ENCODE results near the gene CYP2J2. TPM values are rescaled to one million over a fixed set of nuclear protein-coding genes. Genes with fewer than 3 reads are reported as not detected.

The CYP2J2 gene
- polyA plus RNA-seq, 2 of the 4 experiments (the other 2 are of a cell fraction) = 0.09 to 0.13 TPM

DNA sequence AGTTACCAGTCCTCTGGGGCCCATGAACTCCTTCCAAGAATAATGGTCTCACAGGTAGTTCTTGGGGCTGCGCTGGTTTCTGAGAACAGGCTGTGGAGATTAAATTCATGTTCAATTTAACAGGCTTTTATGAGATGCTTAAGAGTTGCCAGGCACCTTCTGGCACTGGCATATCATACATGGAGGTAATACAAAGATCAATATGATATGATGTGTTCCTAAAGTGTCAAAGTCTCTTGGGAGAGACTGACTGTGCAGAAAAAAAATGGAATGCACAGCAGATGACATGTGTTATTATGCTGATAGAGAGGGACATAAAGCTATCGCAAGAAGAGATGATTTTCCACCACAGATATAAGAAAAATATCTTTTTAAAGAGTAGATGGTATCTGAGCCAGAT is 6.8 kb downstream of the CYP2J2 start:
- DNase-seq (ENCODE audit: low read depth in 1 of 2, low spot score in 1 of 2) = no peak
- H3K4me3 ChIP-seq = no peak overlapping the region
- H3K9me3 ChIP-seq = peaks cover 3% of the 10 kb centered on the region; the same call in 1 of the 3 replicates
- ATAC-seq = no peak
- CTCF ChIA-PET = no interaction called here
- no peaks in the 10 kb centered on the region for H3K4me1 ChIP-seq
- no peak for TF ChIP-seq HOXB13 (CRISPR knock-in tag; IDR thresholded peaks at IDR 0.05; ENCODE audit: low read depth)
- TF ChIP-seq, protein P1, sequence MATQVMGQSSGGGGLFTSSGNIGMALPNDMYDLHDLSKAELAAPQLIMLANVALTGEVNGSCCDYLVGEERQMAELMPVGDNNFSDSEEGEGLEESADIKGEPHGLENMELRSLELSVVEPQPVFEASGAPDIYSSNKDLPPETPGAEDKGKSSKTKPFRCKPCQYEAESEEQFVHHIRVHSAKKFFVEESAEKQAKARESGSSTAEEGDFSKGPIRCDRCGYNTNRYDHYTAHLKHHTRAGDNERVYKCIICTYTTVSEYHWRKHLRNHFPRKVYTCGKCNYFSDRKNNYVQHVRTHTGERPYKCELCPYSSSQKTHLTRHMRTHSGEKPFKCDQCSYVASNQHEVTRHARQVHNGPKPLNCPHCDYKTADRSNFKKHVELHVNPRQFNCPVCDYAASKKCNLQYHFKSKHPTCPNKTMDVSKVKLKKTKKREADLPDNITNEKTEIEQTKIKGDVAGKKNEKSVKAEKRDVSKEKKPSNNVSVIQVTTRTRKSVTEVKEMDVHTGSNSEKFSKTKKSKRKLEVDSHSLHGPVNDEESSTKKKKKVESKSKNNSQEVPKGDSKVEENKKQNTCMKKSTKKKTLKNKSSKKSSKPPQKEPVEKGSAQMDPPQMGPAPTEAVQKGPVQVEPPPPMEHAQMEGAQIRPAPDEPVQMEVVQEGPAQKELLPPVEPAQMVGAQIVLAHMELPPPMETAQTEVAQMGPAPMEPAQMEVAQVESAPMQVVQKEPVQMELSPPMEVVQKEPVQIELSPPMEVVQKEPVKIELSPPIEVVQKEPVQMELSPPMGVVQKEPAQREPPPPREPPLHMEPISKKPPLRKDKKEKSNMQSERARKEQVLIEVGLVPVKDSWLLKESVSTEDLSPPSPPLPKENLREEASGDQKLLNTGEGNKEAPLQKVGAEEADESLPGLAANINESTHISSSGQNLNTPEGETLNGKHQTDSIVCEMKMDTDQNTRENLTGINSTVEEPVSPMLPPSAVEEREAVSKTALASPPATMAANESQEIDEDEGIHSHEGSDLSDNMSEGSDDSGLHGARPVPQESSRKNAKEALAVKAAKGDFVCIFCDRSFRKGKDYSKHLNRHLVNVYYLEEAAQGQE (IDR thresholded peaks at IDR 0.05) = no peak
- TF ChIP-seq, protein P2, sequence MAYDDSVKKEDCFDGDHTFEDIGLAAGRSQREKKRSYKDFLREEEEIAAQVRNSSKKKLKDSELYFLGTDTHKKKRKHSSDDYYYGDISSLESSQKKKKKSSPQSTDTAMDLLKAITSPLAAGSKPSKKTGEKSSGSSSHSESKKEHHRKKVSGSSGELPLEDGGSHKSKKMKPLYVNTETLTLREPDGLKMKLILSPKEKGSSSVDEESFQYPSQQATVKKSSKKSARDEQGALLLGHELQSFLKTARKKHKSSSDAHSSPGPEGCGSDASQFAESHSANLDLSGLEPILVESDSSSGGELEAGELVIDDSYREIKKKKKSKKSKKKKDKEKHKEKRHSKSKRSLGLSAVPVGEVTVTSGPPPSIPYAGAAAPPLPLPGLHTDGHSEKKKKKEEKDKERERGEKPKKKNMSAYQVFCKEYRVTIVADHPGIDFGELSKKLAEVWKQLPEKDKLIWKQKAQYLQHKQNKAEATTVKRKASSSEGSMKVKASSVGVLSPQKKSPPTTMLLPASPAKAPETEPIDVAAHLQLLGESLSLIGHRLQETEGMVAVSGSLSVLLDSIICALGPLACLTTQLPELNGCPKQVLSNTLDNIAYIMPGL (CRISPR knock-in tag; IDR thresholded peaks at IDR 0.05; ENCODE audit: borderline replicate concordance) = no peak
- TF ChIP-seq RCOR1 (IDR thresholded peaks at IDR 0.05; ENCODE audit: low read depth, low read length) = no peak
- no peak for TF ChIP-seq POLR2A (IDR thresholded peaks at IDR 0.05; ENCODE audit: low read length)
- TF ChIP-seq, protein P3, sequence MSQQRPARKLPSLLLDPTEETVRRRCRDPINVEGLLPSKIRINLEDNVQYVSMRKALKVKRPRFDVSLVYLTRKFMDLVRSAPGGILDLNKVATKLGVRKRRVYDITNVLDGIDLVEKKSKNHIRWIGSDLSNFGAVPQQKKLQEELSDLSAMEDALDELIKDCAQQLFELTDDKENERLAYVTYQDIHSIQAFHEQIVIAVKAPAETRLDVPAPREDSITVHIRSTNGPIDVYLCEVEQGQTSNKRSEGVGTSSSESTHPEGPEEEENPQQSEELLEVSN (IDR thresholded peaks at IDR 0.05; ENCODE audit: borderline replicate concordance, low read depth) = no peak
- no peak for TF ChIP-seq HOXB5 (CRISPR knock-in tag; IDR thresholded peaks at IDR 0.05)
- no peak for TF ChIP-seq EHMT2 (IDR thresholded peaks at IDR 0.05; ENCODE audit: low read depth)
- no peak for TF ChIP-seq RFX5 (IDR thresholded peaks at IDR 0.05)
- TF ChIP-seq, protein P4, sequence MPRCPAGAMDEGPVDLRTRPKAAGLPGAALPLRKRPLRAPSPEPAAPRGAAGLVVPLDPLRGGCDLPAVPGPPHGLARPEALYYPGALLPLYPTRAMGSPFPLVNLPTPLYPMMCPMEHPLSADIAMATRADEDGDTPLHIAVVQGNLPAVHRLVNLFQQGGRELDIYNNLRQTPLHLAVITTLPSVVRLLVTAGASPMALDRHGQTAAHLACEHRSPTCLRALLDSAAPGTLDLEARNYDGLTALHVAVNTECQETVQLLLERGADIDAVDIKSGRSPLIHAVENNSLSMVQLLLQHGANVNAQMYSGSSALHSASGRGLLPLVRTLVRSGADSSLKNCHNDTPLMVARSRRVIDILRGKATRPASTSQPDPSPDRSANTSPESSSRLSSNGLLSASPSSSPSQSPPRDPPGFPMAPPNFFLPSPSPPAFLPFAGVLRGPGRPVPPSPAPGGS (IDR thresholded peaks at IDR 0.05) = no peak
- TF ChIP-seq, protein P5, sequence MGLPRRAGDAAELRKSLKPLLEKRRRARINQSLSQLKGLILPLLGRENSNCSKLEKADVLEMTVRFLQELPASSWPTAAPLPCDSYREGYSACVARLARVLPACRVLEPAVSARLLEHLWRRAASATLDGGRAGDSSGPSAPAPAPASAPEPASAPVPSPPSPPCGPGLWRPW (IDR thresholded peaks at IDR 0.05) = no peak
- TF ChIP-seq GATA3 (IDR thresholded peaks at IDR 0.05; ENCODE audit: borderline replicate concordance) = no peak
- TF ChIP-seq RNF2 (IDR thresholded peaks at IDR 0.05; ENCODE audit: borderline replicate concordance, low read depth) = no peak
- TF ChIP-seq JUNB (IDR thresholded peaks at IDR 0.05) = no peak
- TF ChIP-seq FOXS1 (CRISPR knock-in tag; IDR thresholded peaks at IDR 0.05) = no peak
- 2% methylated on average over 2 of the region's 2 CpGs for WGBS (ENCODE audit: missing lambda C conversion rate)
- no peak overlapping the region for H3K27ac ChIP-seq
- H3K4me2 ChIP-seq = no peak overlapping the region
- FAIRE-seq = no peak
- POLR2A ChIA-PET = no interaction called here

DNA sequence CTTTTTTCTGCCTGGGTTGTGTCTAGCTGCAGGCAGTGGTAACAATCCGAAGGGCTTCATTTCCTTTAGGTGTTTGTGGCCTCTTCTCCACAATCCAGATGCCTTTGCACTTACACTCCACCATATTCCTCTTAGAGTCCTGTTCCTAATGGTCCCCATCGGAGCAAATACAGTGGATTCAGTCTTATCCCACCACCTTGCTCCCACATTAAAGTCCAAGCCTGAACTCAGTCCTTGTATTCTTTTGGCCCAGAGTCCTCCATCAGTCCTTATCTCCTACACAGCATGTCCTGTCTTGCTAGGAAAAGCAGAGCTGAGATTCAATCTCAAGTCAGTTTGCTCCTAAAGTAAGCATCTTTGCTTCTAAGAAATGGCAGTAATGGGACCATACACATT is 8.8 kb downstream of the CYP2J2 start:
- TF ChIP-seq NPAS2 (CRISPR knock-in tag; IDR thresholded peaks at IDR 0.05; ENCODE audit: borderline replicate concordance) = no peak
- TF ChIP-seq, protein P6, sequence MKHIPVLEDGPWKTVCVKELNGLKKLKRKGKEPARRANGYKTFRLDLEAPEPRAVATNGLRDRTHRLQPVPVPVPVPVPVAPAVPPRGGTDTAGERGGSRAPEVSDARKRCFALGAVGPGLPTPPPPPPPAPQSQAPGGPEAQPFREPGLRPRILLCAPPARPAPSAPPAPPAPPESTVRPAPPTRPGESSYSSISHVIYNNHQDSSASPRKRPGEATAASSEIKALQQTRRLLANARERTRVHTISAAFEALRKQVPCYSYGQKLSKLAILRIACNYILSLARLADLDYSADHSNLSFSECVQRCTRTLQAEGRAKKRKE (CRISPR knock-in tag; IDR thresholded peaks at IDR 0.05; ENCODE audit: low read depth) = no peak
- no peak for TF ChIP-seq MYC (IDR thresholded peaks at IDR 0.05; ENCODE audit: borderline replicate concordance, low read length)
- TF ChIP-seq, protein P5 (IDR thresholded peaks at IDR 0.05) = no peak
- no peak for TF ChIP-seq EP300 (IDR thresholded peaks at IDR 0.05)
- no peak for TF ChIP-seq RFX5 (IDR thresholded peaks at IDR 0.05)
- no peak for FAIRE-seq
- CTCF ChIA-PET = no interaction called here
- POLR2A ChIA-PET = no interaction called here
- no peak for DNase-seq (ENCODE audit: low read depth in 1 of 2, low spot score in 1 of 2)
- H3K4me1 ChIP-seq = no peaks in the 10 kb centered on the region
- no peak for ATAC-seq
- no peak overlapping the region for H3K4me2 ChIP-seq
- 0% methylated on average over 2 of the region's 2 CpGs for WGBS (ENCODE audit: missing lambda C conversion rate)
- no peak overlapping the region for H3K4me3 ChIP-seq
- no peak overlapping the region for H3K27ac ChIP-seq
- no peaks in the 10 kb centered on the region for H3K9me3 ChIP-seq
